ENCODE results near the gene TTLL12. TPM values are rescaled to one million over a fixed set of nuclear protein-coding genes. Genes with fewer than 3 reads are reported as not detected.

The TTLL12 gene
- total RNA-seq, 1 donor from 2014 or later, result 21.4 TPM

DNA sequence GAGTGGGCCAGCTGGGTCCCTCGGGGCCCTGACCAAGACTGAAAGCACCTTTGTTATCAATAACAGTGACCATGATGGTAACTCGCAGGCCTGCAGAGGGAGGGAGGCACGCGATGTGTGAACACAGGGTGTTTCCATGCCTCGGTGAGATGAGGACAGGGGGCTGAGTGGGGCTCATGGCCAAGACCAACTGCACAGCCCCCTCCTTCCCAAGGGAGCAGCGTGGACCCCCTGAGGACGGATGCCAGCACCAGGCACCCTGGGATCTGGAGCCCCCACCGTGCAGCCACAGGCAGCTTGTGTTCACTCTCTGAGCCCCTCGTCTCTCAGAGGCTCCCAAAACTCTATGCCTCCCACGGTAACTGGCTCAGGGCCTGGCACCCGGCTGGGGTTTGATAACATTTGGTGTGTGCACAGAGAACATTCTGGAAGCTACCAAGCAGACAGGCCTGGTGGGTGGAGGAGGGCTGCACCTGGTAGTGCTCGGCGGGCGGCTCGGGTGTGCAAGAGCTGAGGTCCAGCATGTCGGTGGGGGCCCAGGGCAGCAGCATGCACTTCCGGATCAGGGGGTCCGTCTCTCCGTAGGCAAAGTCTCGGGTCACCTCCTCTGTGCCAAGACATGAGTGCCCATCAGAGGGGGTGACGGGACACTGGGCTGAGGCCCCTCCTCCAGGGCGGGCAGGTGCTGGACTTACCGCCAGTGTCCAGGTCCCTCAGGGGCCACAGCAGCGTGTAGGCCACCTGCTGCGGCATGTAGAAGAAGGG, 7.6 kb downstream of the TTLL12 start:
- Histone ChIP-seq H3K9ac (ENCODE audit: low read length) (no peak overlapping the region), H3K4me1 (ENCODE audit: insufficient read depth, low read length) (peaks cover 10% of the 10 kb centered on the region), H4K20me1 (ENCODE audit: insufficient read depth, low read length) (peaks cover 12% of the 10 kb centered on the region), H3K4me3 (ENCODE audit: insufficient read depth, low read depth, low read length) (no peak overlapping the region), H3K27me3 (ENCODE audit: insufficient read depth, low read length) (no peaks in the 10 kb centered on the region), H2AFZ (ENCODE audit: low read depth, low read length) (no peak overlapping the region), H3K36me3 (ENCODE audit: insufficient read depth, low read length) (no peaks in the 10 kb centered on the region), H3K4me2 (ENCODE audit: low read length) (no peak overlapping the region), H3K79me2 (ENCODE audit: insufficient read depth, low read length) (peaks cover 29% of the 10 kb centered on the region), H3K9me3 (ENCODE audit: insufficient read depth, low read depth, low read length) (no peaks in the 10 kb centered on the region), H3K27ac (ENCODE audit: low read depth, low read length) (no peak overlapping the region)
- Mint-ChIP-seq H3K36me3 (ENCODE audit: low read depth, unreplicated experiment) (peaks cover 17% of the 10 kb centered on the region), H3K4me3 (ENCODE audit: unreplicated experiment) (no peak overlapping the region), H3K27ac (ENCODE audit: unreplicated experiment) (no peak overlapping the region), H3K4me1 (ENCODE audit: low read depth, unreplicated experiment) (peaks cover 4% of the 10 kb centered on the region), H3K27me3 (ENCODE audit: low read depth, unreplicated experiment) (no peaks in the 10 kb centered on the region), H3K9me3 (ENCODE audit: unreplicated experiment) (no peaks in the 10 kb centered on the region)
- TF ChIP-seq EZH2 (IDR thresholded peaks at IDR 0.05; ENCODE audit: insufficient read depth, low read length), result no peak
- TF ChIP-seq, protein P1, sequence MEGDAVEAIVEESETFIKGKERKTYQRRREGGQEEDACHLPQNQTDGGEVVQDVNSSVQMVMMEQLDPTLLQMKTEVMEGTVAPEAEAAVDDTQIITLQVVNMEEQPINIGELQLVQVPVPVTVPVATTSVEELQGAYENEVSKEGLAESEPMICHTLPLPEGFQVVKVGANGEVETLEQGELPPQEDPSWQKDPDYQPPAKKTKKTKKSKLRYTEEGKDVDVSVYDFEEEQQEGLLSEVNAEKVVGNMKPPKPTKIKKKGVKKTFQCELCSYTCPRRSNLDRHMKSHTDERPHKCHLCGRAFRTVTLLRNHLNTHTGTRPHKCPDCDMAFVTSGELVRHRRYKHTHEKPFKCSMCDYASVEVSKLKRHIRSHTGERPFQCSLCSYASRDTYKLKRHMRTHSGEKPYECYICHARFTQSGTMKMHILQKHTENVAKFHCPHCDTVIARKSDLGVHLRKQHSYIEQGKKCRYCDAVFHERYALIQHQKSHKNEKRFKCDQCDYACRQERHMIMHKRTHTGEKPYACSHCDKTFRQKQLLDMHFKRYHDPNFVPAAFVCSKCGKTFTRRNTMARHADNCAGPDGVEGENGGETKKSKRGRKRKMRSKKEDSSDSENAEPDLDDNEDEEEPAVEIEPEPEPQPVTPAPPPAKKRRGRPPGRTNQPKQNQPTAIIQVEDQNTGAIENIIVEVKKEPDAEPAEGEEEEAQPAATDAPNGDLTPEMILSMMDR (IDR thresholded peaks at IDR 0.05; ENCODE audit: insufficient read depth, low read depth, low read length), result no peak
- DNase-seq (ENCODE audit: low read depth) (no peak), FAIRE-seq (no peak)

DNA sequence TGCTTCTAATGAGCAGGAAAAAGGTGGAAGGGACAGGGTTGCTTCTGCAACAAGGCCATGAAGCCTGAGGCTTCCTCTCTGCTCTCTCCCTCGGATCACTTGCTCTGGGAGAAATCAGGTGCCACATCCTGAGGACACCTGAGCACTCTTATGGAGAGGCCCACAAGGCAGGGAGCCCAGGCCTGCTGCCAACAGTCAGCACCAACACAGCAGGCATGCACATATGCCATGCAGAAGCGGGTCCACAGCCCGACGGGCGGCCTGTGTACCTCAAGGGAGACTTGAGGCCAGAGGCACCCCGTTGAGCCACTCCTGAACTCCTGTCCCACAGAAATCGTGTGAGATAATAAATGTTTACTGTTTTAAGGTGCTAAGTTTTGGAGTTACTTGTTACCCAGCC, 9.5 kb downstream of the TTLL12 start:
- Histone ChIP-seq H3K36me3 (ENCODE audit: insufficient read depth, low read length) (no peaks in the 10 kb centered on the region), H3K4me3 (ENCODE audit: insufficient read depth, low read depth, low read length) (no peak overlapping the region), H3K4me1 (ENCODE audit: insufficient read depth, low read length) (no peaks in the 10 kb centered on the region), H3K4me2 (ENCODE audit: low read length) (no peak overlapping the region), H3K27ac (ENCODE audit: low read depth, low read length) (no peak overlapping the region), H2AFZ (ENCODE audit: low read depth, low read length) (no peak overlapping the region), H3K9me3 (ENCODE audit: insufficient read depth, low read depth, low read length) (no peaks in the 10 kb centered on the region), H4K20me1 (ENCODE audit: insufficient read depth, low read length) (peaks cover 5% of the 10 kb centered on the region), H3K27me3 (ENCODE audit: insufficient read depth, low read length) (no peaks in the 10 kb centered on the region), H3K9ac (ENCODE audit: low read length) (no peak overlapping the region), H3K79me2 (ENCODE audit: insufficient read depth, low read length) (peaks cover 11% of the 10 kb centered on the region)
- Mint-ChIP-seq H3K27me3 (ENCODE audit: low read depth, unreplicated experiment) (no peaks in the 10 kb centered on the region), H3K4me3 (ENCODE audit: unreplicated experiment) (no peak overlapping the region), H3K4me1 (ENCODE audit: low read depth, unreplicated experiment) (no peaks in the 10 kb centered on the region), H3K36me3 (ENCODE audit: low read depth, unreplicated experiment) (peaks cover 17% of the 10 kb centered on the region), H3K27ac (ENCODE audit: unreplicated experiment) (no peak overlapping the region), H3K9me3 (ENCODE audit: unreplicated experiment) (no peaks in the 10 kb centered on the region)
- FAIRE-seq (no peak), DNase-seq (ENCODE audit: low read depth) (no peak)
- TF ChIP-seq EZH2 (IDR thresholded peaks at IDR 0.05; ENCODE audit: insufficient read depth, low read length), result no peak
- TF ChIP-seq, protein P1 (IDR thresholded peaks at IDR 0.05; ENCODE audit: insufficient read depth, low read depth, low read length), result no peak

DNA sequence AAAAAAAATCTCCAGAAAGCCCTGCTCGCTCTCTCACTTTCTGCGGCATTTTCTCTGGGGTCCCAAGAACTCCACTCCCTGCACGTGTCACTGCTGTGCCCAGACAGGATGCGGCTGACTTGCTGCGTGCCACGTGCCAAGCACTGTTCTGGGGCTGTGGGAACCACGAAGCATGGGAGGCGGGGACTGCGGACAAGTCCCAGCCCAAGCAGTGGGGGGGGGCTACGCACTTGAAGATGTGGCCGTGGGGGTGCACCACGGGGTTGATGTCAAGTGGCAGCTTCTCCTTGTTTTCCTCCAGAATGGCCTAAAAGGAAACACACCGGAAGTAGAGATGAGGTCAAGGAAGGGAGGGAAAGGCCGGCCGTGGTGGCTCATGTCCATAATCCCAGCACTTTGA, 10.8 kb downstream of the TTLL12 start:
- H3K27me3 Mint-ChIP-seq (ENCODE audit: low read depth, unreplicated experiment), result no peaks in the 10 kb centered on the region
- no peak for FAIRE-seq

More for the DNA sequence above, 10.8 kb downstream of the TTLL12 start:
- Histone ChIP-seq H3K4me3 (ENCODE audit: insufficient read depth, low read depth, low read length) (no peak overlapping the region), H3K27me3 (ENCODE audit: insufficient read depth, low read length) (no peaks in the 10 kb centered on the region), H3K27ac (ENCODE audit: low read depth, low read length) (no peak overlapping the region), H3K4me2 (ENCODE audit: low read length) (no peak overlapping the region), H3K9me3 (ENCODE audit: insufficient read depth, low read depth, low read length) (no peaks in the 10 kb centered on the region), H4K20me1 (ENCODE audit: insufficient read depth, low read length) (peaks cover 5% of the 10 kb centered on the region), H3K4me1 (ENCODE audit: insufficient read depth, low read length) (no peaks in the 10 kb centered on the region), H3K79me2 (ENCODE audit: insufficient read depth, low read length) (peaks cover 2% of the 10 kb centered on the region), H3K9ac (ENCODE audit: low read length) (no peak overlapping the region), H3K36me3 (ENCODE audit: insufficient read depth, low read length) (no peaks in the 10 kb centered on the region), H2AFZ (ENCODE audit: low read depth, low read length) (no peak overlapping the region)
- Mint-ChIP-seq H3K4me1 (ENCODE audit: low read depth, unreplicated experiment) (no peaks in the 10 kb centered on the region), H3K4me3 (ENCODE audit: unreplicated experiment) (no peak overlapping the region), H3K9me3 (ENCODE audit: unreplicated experiment) (no peaks in the 10 kb centered on the region), H3K36me3 (ENCODE audit: low read depth, unreplicated experiment) (peaks cover 16% of the 10 kb centered on the region), H3K27ac (ENCODE audit: unreplicated experiment) (no peak overlapping the region)
- TF ChIP-seq EZH2 (IDR thresholded peaks at IDR 0.05; ENCODE audit: insufficient read depth, low read length), result no peak
- TF ChIP-seq, protein P1 (IDR thresholded peaks at IDR 0.05; ENCODE audit: insufficient read depth, low read depth, low read length), result no peak
- DNase-seq (ENCODE audit: low read depth), result no peak

Measured in astrocyte (in vitro differentiated cells and primary cell).